Activated CD8-positive, alpha-beta memory T cell treated with anti-CD3 and anti-CD28 coated beads for 1 hour (primary cell): ENCODE results near the gene ENTPD3.
A peak's percentile ranks its signal among the peaks of the same experiment; 100 is the strongest.
"Not testable (repeated sequence)": the region's sequence is repeated elsewhere in the genome, so short reads cannot be mapped to it uniquely, and the experiment has no call there.

Experiments
- DNase-seq, 2 donors: peaks; one replicate each; pipeline ENCODE4 v3.0.0-alpha.2; 2020; ENCODE audit warnings: low read depth in 1 of 2; ENCODE audit errors: extremely low read depth in 1 of 2

Gene ENTPD3

DNA sequence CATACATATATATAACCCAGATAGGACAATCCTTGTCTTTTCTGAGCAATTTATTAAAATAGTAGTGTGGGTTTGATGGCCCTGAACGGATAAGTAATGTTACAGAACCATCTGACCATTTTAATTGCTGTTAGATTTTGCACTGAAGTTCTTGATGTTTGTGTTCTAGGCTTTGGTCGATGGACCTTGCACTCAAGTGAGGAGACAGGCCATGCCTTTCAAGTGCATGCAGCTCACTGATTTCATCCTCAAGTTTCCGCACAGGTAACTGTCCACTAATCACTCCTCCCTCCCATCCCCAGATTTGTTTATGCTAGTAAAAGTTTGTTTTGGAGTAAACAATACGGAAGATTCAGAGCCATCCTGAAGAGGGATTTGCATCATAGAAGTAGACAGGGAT is 71.5 kb downstream of the ENTPD3 start:
- no peak for DNase-seq

DNA sequence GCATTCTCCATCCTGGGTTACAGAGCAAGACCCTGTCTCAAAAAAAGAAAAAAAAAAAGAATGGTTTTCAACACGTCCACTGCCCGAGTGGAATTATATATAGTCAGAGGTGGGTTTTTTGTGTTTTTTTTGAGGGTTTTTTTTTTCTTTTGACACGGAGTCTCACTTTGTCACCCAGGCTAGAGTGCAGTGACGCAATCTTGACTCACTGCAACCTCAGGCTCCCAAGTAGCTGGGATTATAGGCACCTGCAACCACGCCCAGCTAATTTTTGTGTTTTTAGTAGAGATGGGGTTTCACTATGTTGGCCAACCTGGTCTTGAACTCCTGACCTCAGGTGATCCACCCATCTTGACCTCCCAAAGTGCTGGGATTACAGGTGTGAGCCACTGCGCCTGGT is 73.5 kb downstream of the ENTPD3 start:
- not testable (repeated sequence) for DNase-seq

DNA sequence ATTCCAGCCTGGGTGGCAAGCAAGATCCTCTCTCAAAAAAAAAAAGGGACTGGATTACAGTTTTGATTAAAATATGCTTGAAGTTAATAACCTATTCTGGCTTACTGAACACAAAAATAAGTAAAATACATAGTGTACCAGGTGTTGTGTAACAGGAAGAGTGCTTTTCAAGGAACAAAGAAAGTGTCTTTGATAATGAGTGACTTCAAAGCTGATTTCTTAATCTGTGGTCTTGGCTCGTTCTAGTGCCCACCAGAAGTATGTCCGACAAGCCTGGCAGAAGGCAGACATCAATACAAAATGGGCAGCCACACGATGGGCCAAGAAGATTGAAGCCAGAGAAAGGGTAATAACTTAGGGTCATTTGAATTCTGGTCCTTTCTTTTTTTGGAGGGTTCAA is 74.2 kb downstream of the ENTPD3 start:
- DNase-seq = no peak

DNA sequence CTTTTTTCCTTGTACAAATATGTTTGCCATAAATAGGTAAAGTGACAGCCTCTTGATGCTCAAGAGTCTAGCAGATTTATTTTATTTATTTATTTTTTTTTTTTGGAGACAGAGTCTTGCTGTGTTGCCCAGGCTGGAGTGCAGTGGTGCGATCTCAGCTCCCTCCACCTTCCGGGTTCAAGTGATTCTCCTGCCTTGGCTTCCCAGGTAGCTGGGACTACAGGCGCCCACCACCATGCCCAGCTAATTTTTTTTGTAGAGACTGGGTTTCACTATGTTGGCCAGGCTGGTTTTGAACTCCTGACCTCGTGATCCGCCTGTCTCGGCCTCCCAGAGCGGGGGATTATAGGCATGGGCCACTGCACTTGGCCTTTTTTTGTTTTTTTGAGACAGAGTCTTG is 75.9 kb downstream of the ENTPD3 start:
- not testable (repeated sequence) for DNase-seq

GRCh38 chr3:40463579-40463978 is 76.6 kb downstream of the ENTPD3 start:
- DNase-seq = no peak

GRCh38 chr3:40464339-40465110 is 77.5 kb downstream of the ENTPD3 start:
- no peak for DNase-seq

DNA sequence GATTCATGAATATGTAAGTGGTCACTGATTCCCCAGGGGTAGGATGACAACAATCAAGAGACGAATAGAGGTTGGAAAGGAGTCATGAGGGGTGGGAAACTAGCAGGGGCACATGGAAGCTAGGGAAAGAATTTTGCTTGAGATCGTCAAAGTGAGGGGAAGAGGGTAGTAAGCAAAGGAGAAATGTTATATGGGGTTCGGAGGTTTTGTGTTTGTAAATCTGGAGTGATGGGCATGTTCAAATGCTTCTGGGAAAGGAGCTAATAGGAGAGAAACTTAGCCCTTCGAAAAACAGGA is 78.1 kb downstream of the ENTPD3 start:
- no peak for DNase-seq

DNA sequence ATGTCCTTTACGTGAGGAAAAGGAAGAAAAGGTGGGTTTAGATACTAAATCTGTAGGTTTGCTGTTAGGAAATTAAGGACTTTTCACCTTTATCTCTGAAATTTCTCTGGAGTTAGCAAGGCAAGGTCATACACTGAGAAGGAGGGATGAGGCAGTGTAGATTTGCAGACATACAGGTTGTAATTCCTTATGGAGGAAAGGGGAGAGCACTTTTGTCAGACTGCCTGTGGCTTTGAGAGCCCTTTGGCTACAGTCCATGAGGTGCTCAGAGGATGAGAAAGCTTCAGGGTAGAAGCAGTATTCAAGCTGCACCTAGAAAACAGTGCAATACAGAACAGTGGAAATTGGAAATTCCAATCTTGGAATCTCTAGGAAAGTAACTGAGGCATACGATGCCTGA is 78.5 kb downstream of the ENTPD3 start:
- DNase-seq = no peak

- no peak for DNase-seq
These were observed 81.0 kb downstream of the ENTPD3 start for GRCh38 chr3:40468018-40468417.

GRCh38 chr3:40470701-40471100 is 83.7 kb downstream of the ENTPD3 start:
- DNase-seq = no peak

- DNase-seq = peak in 1 of 2 donors; percentile 25
These were observed 89.8 kb downstream of the ENTPD3 start, which contains the start of gene ZNF619 for GRCh38 chr3:40476478-40477470. Gene ZNF619, plus strand, starts transcription at chr3:40477122. Its CDS starts 858 bp downstream, at chr3:40477980.

DNA sequence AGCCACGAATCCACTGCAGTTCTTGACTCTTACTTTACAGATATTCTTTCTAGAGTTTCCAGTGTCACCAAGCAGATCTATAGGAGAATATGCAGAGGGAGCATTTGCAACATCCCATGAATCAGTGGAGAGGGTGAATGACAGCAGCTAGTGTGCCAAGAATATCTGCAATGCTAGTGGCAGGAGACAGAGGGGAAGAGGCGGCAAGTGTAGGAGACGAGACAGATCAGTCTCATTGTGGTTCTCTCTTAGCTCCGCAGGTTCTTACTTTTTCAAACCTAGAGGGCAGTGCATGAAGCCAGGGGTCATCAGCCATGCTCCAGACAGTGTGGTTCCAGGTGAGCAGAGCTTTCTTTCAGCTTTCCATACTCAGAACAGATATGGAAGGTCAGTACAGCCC is 90.7 kb downstream of the ENTPD3 start:
- no peak for DNase-seq
